SJCRH30 (cell line): ENCODE data around the gene ERG. TPM values are rescaled to one million over a fixed set of nuclear protein-coding genes. Genes with fewer than 3 reads are reported as not detected.

Source experiments
- DNase-seq, 2 experiments: peaks; one replicate each; pipeline ENCODE4 v3.0.0-alpha.2; 2015 to 2020
- H3K27ac ChIP-seq: fragments of 250-450 bp; sonication (Bioruptor Pico); 2 replicates; pipeline ENCODE4 v1.5.1; 2020; ENCODE audit warnings: mild to moderate bottlenecking, moderate library complexity
- H3K27me3 ChIP-seq: fragments of 250-450 bp; sonication (Bioruptor Pico); 2 replicates; pipeline ENCODE4 v1.5.1; 2020; ENCODE audit warnings: mild to moderate bottlenecking, moderate library complexity
- H3K36me3 ChIP-seq: fragments of 250-450 bp; sonication (Bioruptor Pico); 2 replicates; pipeline ENCODE4 v1.5.1; 2020; ENCODE audit warnings: mild to moderate bottlenecking, moderate library complexity
- H3K4me1 ChIP-seq: fragments of 250-450 bp; sonication (Bioruptor Pico); 2 replicates; pipeline ENCODE4 v1.5.1; 2020; ENCODE audit warnings: mild to moderate bottlenecking, moderate library complexity
- H3K4me3 ChIP-seq: fragments of 250-450 bp; sonication (Bioruptor Pico); 2 replicates; pipeline ENCODE4 v1.5.1; 2020; ENCODE audit warnings: mild to moderate bottlenecking, moderate library complexity
- H3K9me3 ChIP-seq: fragments of 250-450 bp; sonication (Bioruptor Pico); replicated peaks from 2 replicates; pipeline ENCODE4 v1.5.1; 2020; ENCODE audit warnings: mild to moderate bottlenecking, moderate library complexity
- total RNA-seq: library from RNA; depleted of rRNA; stranded (reverse); fragments of >200 nt; shearing (Covaris generic); gene quantifications from 2 replicates; pipeline ENCODE4 v1.2.3, GENCODE V29; 2014

The ERG gene
- total RNA-seq, 1 experiment from 2014 or later, result not detected

DNA sequence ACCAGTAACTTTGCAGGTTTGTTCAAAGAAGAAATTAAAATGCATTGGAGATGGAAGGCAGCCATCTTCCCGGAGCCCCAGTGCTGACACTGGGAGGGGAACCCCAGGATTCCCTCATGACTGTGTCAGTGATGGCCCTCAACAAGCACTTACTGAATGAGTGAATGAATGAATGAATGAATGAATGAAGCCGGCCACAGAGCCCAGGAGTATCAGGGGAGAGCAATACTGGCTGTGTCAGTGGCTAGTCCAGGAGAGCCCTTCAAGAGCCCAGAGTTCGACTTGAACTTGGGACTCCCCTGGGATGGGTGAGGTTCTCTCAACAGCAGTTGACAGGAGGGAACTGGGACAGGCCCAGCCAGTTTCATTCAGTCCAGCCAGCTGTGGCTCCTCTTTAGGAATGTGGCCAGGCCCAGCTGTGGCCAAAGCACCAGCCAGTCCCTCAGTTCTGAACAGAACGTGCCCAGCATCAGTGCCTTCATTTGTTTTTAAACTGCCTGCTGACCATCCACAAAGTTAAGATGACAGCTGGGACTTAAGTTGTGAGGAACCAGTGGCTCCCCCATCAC is 9.2 kb upstream of the ERG start:
- no peak overlapping the region for H3K4me3 ChIP-seq
- H3K36me3 ChIP-seq, result no peaks in the 10 kb centered on the region
- no peaks in the 10 kb centered on the region for H3K9me3 ChIP-seq
- H3K27ac ChIP-seq, result no peak overlapping the region
- H3K27me3 ChIP-seq, result no peaks in the 10 kb centered on the region
- H3K4me1 ChIP-seq, result no peaks in the 10 kb centered on the region
- DNase-seq, result no peak

GRCh38 chr21:38506661-38507281 is 8.5 kb upstream of the ERG start:
- Histone ChIP-seq H3K9me3 (no peaks in the 10 kb centered on the region), H3K4me1 (no peaks in the 10 kb centered on the region), H3K27ac (no peak overlapping the region), H3K4me3 (no peak overlapping the region), H3K27me3 (no peaks in the 10 kb centered on the region), H3K36me3 (no peaks in the 10 kb centered on the region)
- no peak for DNase-seq

DNA sequence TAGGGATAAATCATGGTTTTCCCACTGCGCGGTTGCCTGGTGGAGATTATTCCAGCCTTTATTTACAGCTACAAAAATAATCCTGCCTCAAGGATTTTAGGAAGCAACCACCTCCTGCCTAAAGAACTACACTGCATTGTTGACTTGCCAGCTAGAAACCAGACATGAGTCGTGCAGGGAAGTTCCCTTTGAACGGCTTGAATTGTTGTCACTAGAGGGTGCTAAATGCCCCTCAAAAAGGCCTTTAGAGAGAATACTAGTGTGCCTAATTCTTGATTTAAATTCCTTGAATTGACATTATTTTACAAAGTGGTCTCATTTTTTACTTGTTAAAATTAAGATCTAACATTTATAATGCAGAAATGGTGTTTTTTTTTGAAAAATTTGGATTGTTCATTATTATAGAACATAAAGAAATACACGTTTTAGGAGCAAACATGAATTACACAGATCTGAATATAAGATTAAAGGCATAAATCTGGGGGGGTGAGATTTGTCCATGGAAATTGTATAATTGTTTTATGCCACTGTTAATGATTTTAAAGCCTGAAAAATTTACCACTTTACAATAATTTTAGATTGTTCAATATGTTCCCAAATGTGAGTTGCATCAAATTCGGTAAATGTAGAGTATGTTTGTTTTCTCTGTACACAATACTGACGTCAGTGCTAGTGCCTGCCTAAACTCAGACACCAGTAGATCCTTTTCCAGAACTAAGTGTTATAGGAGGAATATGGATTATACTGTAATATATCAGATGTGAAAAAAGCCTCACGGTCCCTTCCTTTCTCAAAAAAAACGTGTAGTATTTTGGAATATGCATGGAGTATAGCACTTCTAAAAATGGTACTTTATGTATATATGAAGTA is 7.6 kb upstream of the ERG start:
- H3K4me1 ChIP-seq, result no peaks in the 10 kb centered on the region
- H3K36me3 ChIP-seq, result no peaks in the 10 kb centered on the region
- H3K27me3 ChIP-seq, result no peaks in the 10 kb centered on the region
- H3K27ac ChIP-seq, result no peak overlapping the region
- DNase-seq, result peak; percentile 8 to 65
- H3K9me3 ChIP-seq, result no peaks in the 10 kb centered on the region
- no peak overlapping the region for H3K4me3 ChIP-seq

DNA sequence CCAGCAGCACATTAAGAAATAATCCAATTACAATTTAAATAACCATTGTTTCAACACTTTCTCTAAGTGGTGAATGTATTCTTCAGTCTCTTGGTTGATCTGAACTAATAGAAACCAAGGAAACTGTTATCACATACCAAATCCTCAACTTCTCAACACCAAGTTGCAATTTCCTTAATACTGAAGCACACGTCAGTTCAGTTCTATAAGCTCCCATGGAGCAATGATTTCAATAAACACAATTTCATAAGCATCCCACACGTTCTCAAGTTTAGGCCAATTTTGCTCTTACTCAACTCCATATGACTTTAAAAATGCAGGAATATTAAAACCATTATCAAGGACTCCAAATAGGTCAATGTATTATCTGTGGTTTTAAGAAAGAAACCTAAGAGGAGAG is 5.8 kb upstream of the ERG start:
- Histone ChIP-seq H3K27me3 (0 out of 2 replicates have a peak, but pooled peaks cover 5% of the 10 kb centered on the region), H3K36me3 (no peaks in the 10 kb centered on the region), H3K27ac (no peak overlapping the region), H3K9me3 (no peaks in the 10 kb centered on the region), H3K4me3 (no peak overlapping the region), H3K4me1 (no peaks in the 10 kb centered on the region)
- DNase-seq, result no peak

- no peak for DNase-seq
- no peaks in the 10 kb centered on the region for H3K36me3 ChIP-seq
- H3K27ac ChIP-seq, result no peak overlapping the region
- H3K4me1 ChIP-seq, result no peaks in the 10 kb centered on the region
- no peaks in the 10 kb centered on the region for H3K9me3 ChIP-seq
- H3K4me3 ChIP-seq, result no peak overlapping the region
- 0 out of 2 replicates have a peak, but pooled peaks cover 5% of the 10 kb centered on the region for H3K27me3 ChIP-seq
These were observed 5.3 kb upstream of the ERG start for GRCh38 chr21:38503583-38503982.

DNA sequence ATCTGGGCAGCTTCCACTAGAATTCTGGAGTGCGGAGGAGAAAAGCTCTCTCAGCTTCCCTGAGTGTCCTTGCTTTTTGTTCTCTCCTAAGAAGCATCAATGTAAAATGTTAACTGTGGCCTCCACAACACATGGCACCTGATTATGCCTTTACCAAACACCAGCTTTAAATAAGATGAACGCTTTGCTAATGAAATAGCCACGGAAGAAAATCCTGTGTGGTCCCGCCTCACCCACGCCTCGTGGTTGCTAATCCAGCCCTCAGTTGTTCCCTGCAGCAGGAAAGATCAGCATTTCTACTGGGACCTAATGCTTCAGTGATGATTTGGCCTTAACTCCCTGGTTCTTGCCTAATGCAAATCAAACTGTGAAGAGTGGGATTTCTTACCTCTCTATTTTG is 1.8 kb upstream of the ERG start:
- no peak overlapping the region for H3K4me3 ChIP-seq
- no peaks in the 10 kb centered on the region for H3K9me3 ChIP-seq
- no peak for DNase-seq
- no peaks in the 10 kb centered on the region for H3K36me3 ChIP-seq
- no peaks in the 10 kb centered on the region for H3K4me1 ChIP-seq
- H3K27ac ChIP-seq, result no peak overlapping the region
- H3K27me3 ChIP-seq, result 0 out of 2 replicates have a peak, but pooled peaks cover 5% of the 10 kb centered on the region

DNA sequence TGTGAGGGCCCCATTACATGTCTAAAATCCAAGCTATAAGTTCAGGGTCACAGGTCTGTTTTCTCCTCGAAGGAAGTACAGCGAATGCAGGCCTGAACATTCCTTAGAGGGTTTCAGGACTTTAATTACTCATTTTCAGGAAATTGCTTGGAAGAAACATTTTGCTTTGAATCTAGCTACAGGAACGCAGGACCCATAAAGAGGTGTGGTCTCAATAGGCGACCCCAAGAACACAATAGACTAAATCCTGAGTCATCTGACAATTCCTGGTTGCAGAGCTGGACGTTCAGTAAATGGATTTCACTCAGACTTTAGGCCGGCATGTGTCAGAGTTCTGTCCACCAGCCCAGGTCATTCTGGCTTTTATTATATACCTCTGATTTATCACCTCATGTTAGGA is 1.0 kb upstream of the ERG start:
- H3K27ac ChIP-seq, result no peak overlapping the region
- no peaks in the 10 kb centered on the region for H3K9me3 ChIP-seq
- H3K4me3 ChIP-seq, result no peak overlapping the region
- no peaks in the 10 kb centered on the region for H3K4me1 ChIP-seq
- no peak for DNase-seq
- H3K27me3 ChIP-seq, result 0 out of 2 replicates have a peak, but pooled peaks cover 5% of the 10 kb centered on the region
- H3K36me3 ChIP-seq, result no peaks in the 10 kb centered on the region

DNA sequence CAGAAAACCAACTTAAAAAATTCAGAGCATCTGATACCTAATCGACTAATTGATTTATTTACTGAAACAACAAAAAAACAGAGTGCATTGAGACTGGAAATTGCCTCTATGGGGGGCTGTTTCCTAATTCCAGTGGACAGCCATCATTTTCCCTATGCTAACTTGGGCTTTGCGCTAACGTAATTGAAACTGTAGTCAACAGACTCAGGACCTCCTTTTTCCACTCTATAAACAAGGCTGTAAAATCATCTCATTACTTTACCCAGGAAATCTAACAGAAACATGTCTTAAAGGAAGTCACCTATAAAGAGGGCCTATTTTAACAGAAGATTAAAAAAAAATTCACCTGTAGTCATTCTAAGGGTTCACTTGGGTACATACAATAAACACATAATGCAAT is 2.1 kb downstream of the ERG start:
- Histone ChIP-seq H3K27me3 (0 out of 2 replicates have a peak, but pooled peaks cover 5% of the 10 kb centered on the region), H3K9me3 (no peaks in the 10 kb centered on the region), H3K27ac (no peak overlapping the region), H3K4me1 (no peaks in the 10 kb centered on the region), H3K4me3 (no peak overlapping the region), H3K36me3 (no peaks in the 10 kb centered on the region)
- no peak for DNase-seq

- H3K27me3 ChIP-seq, result 0 out of 2 replicates have a peak, but pooled peaks cover 5% of the 10 kb centered on the region
- H3K27ac ChIP-seq, result no peak overlapping the region
- no peak for DNase-seq
- H3K9me3 ChIP-seq, result no peaks in the 10 kb centered on the region
- no peaks in the 10 kb centered on the region for H3K36me3 ChIP-seq
- H3K4me3 ChIP-seq, result no peak overlapping the region
- H3K4me1 ChIP-seq, result no peaks in the 10 kb centered on the region
These were observed 2.6 kb downstream of the ERG start for GRCh38 chr21:38495696-38496095.

DNA sequence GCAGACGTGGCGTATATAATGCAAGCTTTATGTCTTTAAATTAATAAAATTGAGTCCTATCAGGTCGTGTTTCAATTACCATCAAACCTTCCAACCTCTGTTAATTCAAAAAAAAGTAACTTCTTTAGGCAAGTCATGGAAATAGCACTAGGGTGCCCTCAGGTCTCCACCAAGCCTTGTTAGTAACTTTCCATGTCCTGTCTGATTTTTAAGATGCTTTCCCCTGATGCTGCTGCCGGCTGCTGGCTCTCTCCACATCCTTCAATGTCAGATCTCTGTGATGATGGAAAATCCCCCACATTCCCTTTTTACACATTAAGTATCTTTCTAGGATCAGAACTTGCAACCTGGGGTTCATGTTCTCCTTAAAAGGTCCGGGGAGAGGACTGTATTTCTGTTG is 3.0 kb downstream of the ERG start:
- Histone ChIP-seq H3K4me1 (no peaks in the 10 kb centered on the region), H3K9me3 (no peaks in the 10 kb centered on the region), H3K27me3 (0 out of 2 replicates have a peak, but pooled peaks cover 1% of the 10 kb centered on the region), H3K27ac (no peak overlapping the region), H3K4me3 (no peak overlapping the region), H3K36me3 (no peaks in the 10 kb centered on the region)
- no peak for DNase-seq

DNA sequence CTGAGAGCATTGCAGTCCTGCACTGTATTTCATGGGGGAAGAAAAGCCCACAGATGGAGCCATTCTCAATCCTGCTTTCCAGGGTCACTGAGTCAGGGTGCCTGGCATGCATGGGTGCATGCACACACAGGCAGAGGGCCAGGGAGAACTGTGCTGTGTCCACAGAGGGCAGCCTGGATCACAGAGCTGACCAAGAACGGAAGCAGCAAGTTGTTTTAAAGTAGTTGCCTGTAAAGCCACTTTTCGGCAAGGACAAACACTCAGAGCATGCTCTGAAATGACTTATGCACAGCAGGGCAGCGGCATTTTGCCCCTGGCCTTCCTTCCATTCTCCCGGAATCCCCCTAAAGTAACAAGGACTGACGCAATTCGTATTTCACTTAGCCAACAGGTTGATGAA is 3.6 kb downstream of the ERG start:
- H3K4me1 ChIP-seq, result no peaks in the 10 kb centered on the region
- H3K36me3 ChIP-seq, result no peaks in the 10 kb centered on the region
- no peak overlapping the region for H3K27ac ChIP-seq
- H3K9me3 ChIP-seq, result no peaks in the 10 kb centered on the region
- H3K4me3 ChIP-seq, result no peak overlapping the region
- DNase-seq, result no peak
- no peaks in the 10 kb centered on the region; the same call in 1 of the 2 replicates for H3K27me3 ChIP-seq

DNA sequence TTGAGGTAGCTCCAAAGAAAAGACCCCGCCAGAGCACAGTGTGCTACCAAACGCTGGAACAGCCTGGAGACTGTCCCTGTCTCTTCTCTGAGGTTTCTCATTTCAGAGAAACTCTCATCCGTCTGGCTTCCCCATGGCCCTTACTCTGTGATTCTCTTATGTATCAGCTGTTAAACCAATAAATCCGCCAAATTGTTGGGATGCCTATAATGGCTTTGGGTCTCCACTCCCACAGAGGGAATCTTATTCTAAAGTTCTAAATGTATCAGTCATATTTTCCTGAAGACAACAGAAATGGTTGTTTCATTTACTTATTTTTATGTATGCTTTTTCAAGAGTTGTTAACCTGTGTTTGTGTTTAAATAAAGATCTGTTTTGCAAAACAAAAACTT is 4.0 kb downstream of the ERG start:
- DNase-seq, result no peak
- Histone ChIP-seq H3K36me3 (no peaks in the 10 kb centered on the region), H3K27ac (no peak overlapping the region), H3K4me1 (no peaks in the 10 kb centered on the region), H3K9me3 (no peaks in the 10 kb centered on the region), H3K4me3 (no peak overlapping the region), H3K27me3 (no peaks in the 10 kb centered on the region; the same call in none of the 2 replicates)

DNA sequence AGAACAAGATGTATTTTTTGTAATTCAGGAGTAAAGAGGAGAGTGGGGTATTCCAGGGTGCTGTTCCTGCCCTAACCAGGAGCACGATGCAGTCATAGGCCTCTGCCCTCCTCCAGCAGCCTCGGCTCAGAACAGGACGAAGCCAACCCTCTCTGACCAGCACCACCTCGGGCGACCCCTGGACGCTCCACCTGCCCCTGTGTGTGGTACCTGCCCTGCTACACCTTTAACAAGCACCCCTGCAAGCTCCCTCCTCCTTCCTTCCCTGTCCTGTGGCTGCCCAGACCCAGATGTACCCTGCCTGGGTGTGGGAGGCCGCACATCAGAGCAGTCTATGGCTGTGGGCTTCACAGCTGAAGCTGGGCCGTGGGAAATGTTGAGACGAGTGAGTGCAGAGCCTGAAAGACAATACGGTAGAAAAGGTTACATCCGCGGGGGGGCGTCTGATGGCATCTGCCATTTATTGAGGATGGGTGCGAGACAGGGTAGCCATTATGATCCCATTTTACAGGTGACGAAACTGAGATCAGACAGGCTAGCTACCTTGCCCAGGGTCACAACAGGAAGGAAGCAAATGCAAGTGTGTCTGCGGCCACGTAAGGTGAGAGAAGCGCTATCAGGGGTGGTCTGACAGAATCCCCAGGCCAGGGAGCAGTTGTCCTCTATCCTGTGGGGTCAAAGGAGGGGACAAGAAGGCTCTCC is 4.6 kb downstream of the ERG start:
- H3K4me1 ChIP-seq, result no peaks in the 10 kb centered on the region
- no peaks in the 10 kb centered on the region for H3K36me3 ChIP-seq
- no peaks in the 10 kb centered on the region for H3K9me3 ChIP-seq
- H3K4me3 ChIP-seq, result no peak overlapping the region
- H3K27ac ChIP-seq, result no peak overlapping the region
- no peak for DNase-seq
- no peaks in the 10 kb centered on the region; the same call in none of the 2 replicates for H3K27me3 ChIP-seq

GRCh38 chr21:38492007-38492406 is 6.3 kb downstream of the ERG start:
- Histone ChIP-seq H3K4me1 (no peaks in the 10 kb centered on the region), H3K4me3 (no peak overlapping the region), H3K9me3 (no peaks in the 10 kb centered on the region), H3K36me3 (no peaks in the 10 kb centered on the region), H3K27ac (no peak overlapping the region), H3K27me3 (no peaks in the 10 kb centered on the region; the same call in none of the 2 replicates)
- DNase-seq, result no peak

GRCh38 chr21:38491536-38491935 is 6.7 kb downstream of the ERG start:
- DNase-seq, result no peak
- no peak overlapping the region for H3K27ac ChIP-seq
- no peaks in the 10 kb centered on the region for H3K4me1 ChIP-seq
- H3K4me3 ChIP-seq, result no peak overlapping the region
- H3K36me3 ChIP-seq, result no peaks in the 10 kb centered on the region
- no peaks in the 10 kb centered on the region for H3K9me3 ChIP-seq
- H3K27me3 ChIP-seq, result no peaks in the 10 kb centered on the region; the same call in none of the 2 replicates
